ENCODE data around the gene MOG. TPM values are rescaled to one million over a fixed set of nuclear protein-coding genes. Genes with fewer than 3 reads are reported as not detected.

The MOG gene
- under 1 TPM in 2 of 4 donors, not detected in 2; 0.22 to 0.49 TPM for polyA plus RNA-seq (ENCODE audit: insufficient read length in 4 of 4)

DNA sequence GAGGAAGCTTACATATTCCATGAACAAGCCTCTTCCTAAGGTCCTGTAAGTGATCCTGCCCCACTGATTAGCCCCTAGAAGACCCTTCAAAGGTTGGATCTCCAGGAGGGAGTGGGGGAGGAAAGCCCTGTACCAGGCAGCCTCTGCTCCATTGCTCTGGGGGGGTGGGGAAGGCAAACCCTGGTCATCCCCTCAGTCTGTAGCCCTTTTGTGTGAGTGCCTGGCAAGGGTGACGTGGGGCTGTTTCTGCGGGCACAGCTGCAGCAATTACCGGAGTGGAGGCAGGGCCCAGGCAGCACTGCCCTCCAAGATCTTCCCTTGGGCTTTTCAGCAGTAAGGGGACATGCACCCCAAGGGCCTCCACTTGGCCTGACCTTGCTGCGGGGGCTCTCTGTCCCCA, at the start of gene MOG:
MOG (plus strand) TSS at position 295 of the 400 bp plus-strand sequence. CDS start 118 bp downstream, outside the sequence.
- no peak for DNase-seq (ENCODE audit: low read depth in 4 of 4, low spot score in 2 of 4)

DNA sequence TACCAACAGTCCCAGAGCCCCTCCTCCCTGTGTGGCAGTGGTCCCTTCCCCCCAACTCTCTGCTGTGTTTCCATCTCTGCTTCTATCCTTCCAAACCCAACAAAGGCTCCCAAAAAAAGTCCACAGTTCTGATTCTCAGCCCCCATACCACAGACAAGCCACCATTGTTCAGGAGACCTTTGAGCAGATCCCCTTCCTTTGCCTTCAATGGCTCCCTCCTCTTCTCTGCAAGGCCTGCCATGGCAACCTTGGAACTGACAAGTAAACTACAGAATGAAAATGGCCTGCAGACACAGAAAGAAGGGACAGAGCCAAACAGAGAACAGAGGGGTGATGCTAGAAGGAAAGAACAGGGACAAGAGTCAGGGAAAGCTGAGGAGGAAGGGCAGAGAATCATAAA, 48.8 kb upstream of the MOG start:
- DNase-seq (ENCODE audit: low read depth in 4 of 4, low spot score in 2 of 4) = no peak

DNA sequence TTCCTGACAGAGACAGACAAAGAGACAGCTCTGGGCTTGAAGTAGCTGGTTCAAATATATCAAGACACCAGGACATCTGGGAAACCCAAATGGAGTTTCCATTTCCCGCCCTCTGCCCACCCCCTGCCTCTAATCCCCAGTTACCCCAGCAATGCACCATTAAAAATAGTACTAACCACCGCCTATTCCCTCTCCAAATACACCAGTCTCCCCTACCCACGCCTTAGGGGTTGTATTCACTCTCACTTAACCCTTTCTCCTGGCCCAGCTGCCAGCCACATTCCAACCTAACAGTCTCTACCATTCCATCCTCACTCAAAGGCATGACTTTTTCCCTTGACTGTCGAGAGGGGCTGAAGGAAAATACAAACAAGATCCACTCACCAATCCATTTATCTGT, 46.4 kb upstream of the MOG start:
- no peak for DNase-seq (ENCODE audit: low read depth in 4 of 4, low spot score in 2 of 4)

DNA sequence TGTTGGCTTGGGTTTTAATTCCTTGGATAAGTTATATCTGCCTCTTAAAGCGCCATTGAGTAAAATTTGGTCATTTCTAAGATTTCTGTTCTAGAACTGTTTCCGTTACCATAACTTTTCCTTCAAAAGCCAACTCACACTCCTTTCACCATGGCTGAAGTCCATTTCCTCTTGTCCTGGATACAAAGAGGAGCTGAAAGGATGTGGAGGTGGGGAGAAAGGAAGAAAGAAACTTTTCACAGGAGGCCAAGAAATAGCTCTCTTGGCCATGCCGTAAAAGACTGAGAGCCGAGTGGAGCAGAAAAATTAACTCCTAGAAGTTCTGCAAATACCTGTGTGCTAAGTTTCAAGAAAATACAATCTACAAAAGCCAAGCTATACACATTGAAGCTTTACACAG, 45.5 kb upstream of the MOG start:
- no peak for DNase-seq (ENCODE audit: low read depth in 4 of 4, low spot score in 2 of 4)

DNA sequence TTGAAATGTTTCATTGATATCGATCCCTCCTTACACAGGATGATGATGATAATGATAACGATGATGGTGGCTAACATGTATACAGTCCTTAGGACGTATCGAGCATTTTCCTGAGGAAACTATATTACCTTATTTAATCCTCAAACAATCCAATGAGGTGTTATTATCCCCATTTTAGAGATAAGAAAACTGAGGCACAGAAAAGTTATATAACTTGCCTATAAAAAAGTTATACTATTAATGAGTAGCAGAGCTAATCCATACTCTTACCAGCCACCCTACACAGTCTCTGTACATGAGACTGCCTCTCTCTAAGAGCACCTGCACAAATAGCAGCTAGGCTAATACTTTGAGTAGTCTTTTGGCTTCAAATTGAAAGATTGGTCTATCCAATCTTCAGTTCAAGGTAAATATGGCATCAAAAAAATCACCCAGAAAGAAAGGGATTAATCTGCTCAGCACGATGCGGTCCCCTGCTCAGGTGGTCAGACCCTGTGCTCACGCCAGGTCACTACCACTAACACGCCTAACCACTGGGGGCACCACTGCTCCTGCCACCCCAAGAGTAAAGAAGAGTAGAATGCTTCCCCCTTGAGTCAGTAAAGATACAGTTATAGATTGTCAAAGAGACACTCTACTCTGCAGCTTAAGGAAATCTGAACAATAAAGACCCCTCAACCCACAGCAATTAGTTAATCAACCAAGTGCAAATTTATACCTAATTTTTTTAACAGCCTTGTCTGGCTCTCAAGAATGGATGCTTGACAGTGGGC, 38.9 kb upstream of the MOG start:
- no peak for DNase-seq (ENCODE audit: low read depth in 4 of 4, low spot score in 2 of 4)

DNA sequence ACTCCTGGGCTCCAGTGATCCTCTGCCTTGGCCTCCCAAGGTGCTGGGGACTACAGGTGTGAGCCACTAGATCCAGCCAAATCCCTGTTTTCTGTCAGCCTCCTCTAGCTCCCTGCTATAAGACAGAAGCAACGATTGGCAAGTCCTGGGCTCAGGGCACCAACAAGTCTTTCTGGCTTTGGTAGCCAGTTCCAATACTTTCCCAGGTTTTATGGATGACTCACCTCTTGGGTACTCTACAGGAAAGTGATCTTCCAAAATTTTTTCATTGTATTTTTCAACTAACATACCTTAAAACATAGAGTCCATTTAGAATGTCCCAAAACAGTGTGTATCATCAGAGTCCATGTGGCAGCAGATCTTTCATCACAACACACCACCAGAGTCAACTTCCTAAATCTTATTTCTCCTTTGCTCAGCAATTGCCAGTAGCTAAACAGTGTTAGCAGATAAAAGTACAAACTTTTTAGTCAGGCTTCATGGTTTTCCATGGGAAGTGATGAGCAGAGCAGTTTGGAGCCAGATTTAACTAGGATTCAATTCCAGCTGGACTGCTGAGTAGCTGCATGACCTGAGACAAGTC, 37.2 kb upstream of the MOG start:
- no peak for DNase-seq (ENCODE audit: low read depth in 4 of 4, low spot score in 2 of 4)

DNA sequence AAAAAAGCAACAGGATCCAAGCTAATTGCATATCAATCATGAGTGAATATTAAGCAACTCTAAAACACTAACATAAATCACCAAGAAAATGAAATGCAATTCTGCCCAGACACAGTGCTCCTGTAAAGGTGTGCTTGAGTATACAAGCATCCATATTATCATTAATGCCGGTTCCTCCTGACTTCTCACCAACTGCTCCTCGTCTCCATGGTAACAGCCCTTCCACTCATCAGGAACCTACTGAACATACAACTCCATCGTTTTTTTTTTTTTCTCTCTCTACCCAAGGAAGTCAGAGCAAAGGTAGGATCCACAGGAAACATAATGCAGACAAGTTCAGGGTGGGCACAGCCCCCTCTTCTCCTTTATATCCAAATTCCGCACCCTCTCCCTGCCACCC, 36.3 kb upstream of the MOG start:
- DNase-seq (ENCODE audit: low read depth in 4 of 4, low spot score in 2 of 4) = no peak

DNA sequence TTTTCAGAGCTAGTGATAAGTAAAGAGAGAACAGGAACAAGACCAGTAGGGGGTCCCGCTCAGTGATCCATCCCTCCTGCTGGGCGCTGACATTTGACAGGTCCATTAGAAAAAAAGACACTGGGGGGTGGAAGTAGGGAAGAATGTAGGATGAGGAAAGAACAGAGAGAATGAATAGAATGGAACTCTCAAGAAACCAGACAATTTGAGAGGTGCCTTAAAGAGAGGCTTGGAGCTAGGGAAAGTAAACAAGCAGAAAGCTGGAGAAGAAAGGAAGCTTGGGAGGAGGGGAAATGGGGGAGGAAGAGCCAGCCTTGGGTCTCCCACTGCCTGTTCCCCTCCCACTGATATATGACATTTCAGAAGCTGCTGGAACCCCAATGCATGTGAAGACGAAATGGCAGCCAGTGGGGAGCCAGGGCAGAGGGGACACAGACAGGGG, 32.4 kb upstream of the MOG start:
- DNase-seq (ENCODE audit: low read depth in 4 of 4, low spot score in 2 of 4) = no peak

DNA sequence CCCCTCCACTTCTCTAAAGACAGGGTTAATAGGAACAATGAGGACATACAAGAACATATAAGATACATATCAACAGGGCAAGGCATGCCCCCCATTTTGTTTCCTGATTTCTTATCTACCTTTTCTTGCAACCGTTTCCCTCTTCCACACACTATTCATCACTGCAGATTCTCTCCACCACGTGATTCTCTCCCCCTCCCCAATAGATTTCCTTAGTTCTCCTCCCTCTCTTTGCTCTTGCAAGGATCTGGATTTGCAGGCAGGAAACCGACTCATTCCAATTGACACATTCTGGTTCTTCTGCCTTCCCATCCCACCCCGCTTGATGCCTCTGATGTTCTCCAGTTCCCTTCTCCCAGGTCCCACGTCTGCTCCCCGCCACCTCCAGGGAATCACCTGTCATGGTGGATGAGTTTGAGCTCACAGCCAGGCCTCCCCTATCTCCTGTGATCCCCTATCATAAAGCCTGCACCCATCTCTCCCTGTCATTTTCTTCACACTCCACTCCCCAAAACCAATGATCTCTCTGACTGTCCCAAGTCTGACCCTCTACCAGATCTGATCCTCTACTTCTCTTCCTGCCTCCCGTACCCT, 31.5 kb upstream of the MOG start:
- DNase-seq (ENCODE audit: low read depth in 4 of 4, low spot score in 2 of 4) = no peak

DNA sequence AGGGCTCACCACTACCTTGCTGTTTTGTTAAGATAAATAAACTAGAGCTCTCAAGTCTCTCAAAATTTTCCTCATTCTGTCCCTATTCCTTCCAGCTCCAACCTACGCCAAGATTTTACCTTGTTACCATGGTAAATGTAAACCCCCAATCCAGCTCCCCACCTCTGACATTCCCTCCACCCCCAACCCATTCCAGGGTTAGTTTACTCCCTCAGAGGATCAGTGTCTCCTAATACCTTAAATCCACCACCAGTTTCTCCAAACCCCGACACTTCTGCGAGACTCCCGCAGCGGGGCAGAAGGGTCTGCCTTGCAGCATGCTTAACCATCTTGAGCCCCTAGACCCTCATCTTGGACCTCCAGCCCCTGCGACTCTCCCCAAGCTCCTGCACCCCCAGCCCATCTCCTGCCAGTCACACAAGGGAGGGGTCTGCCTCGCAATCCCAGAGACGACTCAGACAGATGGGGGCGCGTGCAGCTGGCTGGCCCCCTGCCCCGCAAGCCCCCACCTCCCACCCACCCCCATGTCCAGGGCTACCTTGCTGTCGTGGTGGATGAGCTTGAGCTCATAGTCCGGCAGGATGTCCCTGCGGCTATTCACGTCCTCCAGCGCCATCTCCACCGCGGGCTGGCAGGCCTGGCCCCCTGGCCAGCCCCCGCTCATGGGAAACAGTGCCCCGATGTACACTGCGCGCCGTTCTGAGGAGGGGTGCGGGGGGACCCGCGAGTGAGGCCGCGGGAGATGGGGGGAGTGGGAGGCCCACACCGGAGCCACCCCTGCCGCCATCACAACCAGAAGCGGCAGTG, 29.7 kb upstream of the MOG start:
- DNase-seq (ENCODE audit: low read depth in 4 of 4, low spot score in 2 of 4) = no peak

DNA sequence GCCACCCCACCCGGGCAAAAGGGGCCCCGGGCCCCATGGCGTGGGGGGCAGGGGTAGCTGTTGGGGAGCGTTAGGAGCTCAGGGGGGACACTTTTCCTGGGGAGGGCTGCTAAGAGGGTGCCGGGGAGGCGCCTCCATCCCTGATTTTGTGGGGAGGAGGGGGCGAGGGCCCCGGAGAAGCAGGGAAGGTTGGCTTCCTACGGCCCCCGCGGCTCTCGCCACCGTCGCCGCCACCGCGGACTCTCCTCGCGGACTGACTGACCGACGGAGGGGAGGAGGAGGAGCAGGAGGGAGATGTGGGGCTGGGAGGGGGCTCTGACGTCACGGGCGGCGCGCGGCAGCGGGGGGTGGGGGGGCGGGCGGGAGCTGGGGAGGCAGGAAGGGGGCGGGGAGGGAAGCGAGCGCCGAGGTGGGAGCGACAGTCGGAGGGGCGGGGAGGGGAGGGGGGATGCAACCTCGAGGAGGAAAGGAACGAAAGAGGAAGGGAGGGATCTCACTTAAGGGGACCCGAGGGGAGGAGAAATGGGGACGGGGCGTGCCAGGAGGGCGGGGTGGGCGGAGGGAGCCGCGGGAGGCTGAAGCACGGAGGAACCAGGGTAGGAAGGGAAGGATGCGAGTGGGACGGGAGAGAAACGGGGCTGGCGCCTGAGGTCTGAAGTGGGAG, 29.0 kb upstream of the MOG start:
- peak in 1 of 4 donors; percentile 60 for DNase-seq (ENCODE audit: low read depth in 4 of 4, low spot score in 2 of 4)

DNA sequence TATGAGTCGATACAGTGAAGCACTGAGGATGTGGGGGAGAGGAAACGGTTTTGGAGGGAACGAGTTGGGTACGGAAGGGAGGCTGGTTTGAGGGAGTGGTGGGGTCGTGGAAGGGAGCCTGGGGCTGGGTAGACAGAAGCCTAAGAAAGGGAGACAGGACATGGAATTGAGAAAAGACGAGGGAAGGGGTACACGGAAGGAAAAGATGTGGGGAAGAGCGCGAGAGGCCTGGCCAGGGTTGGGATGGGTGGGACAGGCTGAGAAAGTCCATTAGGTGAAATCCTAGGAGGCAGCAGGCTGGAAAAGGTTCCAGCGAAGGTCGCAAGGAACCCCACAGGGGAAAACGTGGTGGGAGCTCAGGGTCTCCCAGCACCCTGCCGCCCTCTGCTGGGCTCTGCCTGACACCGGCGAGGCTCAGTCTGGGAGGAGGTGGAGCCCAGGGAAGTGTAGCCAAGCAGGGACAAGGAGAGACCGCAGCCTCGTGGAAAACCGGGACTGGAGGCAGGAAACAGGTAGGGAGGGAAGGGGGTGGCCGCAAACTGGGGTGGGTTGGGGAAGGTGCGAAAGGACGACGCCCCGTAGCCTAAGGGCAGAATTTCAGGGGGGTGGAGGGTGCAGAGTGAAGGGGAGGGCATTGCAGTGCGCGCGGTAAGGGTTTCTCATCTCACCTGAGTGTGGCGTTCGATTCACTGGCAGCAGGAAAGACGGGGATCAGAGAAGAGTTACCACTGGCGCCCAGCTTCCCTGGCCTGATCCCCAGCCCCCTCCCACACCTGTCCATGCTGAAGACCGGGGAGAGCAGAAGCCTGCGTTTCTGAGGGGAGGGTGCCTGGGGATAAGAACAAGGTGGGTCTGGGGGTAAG, 28.2 kb upstream of the MOG start:
- DNase-seq (ENCODE audit: low read depth in 4 of 4, low spot score in 2 of 4) = peak; percentile 50 to 81 (median 59)

DNA sequence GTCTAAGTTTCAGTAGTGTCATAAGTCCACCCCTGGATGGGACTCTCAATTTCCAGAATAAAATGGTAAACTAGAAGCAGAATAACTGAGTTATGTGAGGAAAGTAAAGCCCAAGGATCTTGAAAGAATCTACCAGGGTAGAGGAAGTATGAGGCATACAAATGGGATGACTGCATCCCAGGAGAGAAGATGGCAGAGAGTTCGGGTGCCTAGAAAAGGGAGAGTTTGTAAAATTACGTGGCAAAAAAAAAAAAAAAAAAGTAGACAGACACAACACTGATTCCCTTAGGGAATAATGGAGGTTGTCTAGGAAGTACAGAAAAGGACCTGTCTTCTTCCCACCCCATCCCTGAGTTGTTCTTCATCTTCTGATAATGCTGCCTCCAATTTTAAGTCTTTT, 27.3 kb upstream of the MOG start:
- no peak for DNase-seq (ENCODE audit: low read depth in 4 of 4, low spot score in 2 of 4)

DNA sequence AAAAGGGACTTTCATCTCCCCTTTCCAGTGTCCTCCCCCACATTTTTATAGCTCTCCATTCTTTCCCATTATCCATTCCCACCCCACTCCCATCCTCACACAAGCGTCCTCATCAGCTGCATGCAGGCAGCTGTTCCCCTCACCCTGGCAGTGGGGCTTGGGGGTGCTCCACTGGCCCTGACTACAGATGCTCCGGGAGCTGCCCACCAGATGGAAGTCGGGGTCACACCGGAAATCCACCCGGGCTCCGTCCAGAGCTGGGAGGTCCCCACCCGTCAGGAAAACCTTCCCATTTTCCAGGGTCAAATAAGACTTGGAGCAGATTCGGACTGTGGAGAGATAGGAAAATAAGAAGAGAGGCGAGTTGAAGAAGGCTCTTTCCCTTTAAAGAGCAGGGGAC, 26.6 kb upstream of the MOG start:
- no peak for DNase-seq (ENCODE audit: low read depth in 4 of 4, low spot score in 2 of 4)

DNA sequence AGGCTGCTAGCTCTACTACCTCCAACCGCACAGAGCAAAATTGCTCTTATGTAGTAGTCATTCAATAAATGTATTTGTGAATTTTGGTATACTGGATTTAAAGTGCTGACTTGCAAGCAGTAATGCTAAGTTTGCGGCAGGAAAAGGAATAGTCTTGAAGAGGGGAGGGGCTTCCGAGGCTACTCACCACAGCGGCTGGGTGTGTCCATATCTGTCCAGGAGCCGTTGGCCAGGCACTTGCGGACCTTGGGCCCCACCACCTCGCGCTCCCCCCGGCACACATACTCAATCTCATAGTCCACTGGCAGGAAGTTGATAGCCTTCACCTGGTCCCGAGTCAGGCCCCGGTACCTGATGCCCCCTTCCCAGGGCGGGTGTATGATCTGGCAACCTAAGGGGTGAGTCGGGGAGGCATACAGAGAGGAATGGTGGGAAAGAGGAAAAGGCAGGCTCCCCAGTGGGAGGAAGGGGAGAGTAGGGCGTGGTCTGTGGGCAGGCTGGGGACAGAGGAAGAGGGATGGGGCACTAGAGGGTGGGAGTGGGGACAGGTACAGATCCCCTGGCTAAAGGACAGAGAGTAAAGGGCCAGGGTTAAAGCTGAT, 25.6 kb upstream of the MOG start:
- no peak for DNase-seq (ENCODE audit: low read depth in 4 of 4, low spot score in 2 of 4)

DNA sequence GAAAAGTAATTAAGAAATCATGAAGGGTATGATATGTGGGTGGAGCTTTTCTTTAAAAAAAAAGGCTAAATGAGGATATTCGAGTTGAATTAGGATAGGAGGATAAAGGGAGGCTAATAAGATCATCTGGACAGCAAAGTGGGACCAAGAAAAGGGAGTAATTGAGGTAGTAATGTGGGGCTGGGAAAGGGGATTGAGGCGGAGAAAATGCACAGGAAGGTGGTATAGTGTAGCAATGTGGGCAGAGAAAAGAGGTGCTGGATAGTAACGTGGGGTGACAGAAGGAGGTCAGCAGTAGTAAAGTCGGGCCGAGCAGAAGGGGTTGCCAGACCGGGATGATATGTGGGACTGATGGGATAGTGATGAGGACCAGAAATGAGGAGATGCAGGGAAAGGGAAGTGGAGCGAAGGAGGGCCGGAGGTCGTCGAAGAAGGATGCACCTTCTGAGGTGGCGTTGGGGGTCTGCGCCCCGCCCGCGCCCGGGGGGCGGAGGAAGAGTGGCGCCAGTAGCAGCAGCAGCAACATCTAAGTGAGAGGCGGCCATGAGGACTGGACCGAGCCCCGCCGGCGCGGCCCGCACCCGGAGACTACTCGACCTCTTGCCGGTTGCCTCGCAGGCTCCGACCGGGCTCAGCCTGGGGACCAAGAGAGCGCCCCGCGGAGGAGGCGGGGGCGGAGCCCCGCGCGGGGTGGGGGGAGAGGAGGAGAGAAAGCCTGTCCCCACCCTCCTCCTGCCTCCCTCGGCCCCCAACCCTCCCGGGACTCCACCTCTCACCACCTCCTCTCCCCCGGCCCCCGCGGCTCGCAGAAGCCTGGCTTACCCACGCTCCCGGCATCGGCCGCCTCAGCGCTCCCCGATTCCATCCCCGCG, 24.8 kb upstream of the MOG start:
- DNase-seq (ENCODE audit: low read depth in 4 of 4, low spot score in 2 of 4) = no peak

DNA sequence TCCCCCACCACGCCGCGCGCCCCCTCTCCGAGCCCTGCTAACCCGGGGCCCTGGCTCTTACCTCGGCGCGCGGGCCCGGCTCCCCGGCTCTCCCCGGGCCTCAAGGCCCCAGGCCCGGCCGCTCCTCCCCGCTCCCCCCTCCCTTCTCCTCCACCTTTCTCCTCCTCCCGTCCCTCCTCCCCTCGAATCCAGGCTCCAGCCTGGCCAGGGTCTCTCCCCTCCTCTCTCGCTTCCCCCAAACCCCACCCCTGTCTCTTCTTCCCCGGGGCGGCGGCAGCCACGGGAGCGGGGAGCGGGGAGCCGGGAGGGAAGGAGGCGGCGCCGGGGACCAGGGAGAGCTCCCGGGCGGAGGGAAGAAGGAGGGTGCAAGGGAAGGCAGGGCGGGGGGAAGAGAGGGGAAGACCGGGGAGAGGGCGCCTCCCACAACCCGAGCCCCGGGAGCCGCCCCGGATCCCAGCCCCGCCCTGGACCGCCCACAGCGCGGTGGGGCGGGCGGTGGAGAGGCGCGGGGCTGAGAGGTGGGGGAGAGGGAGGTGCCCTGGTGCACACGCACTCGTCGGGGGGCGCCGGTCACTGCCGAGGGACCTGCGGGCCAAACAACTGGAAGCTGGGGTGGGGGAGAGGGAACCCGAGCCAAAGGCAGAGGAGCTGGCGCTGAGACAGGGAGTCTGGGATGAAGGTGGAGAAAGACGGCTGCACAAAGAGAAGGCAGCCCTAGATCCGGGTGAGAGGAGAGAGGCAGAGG, 23.9 kb upstream of the MOG start, which contains the start of gene GABBR1:
GABBR1 (minus strand) TSS at position 395 of the 745 bp plus-strand sequence. CDS start 798 bp downstream, outside the sequence.
- peak; percentile 78 to 86 (median 82) for DNase-seq (ENCODE audit: low read depth in 4 of 4, low spot score in 2 of 4)
